HG02970 (cell line): ENCODE measurements around the gene PPP1R12A.
"Not testable (repeated sequence)": the region's sequence is repeated elsewhere in the genome, so short reads cannot be mapped to it uniquely, and the experiment has no call there.

ENCODE experiments used
- ATAC-seq: cut with Tn5 transposase; IDR thresholded peaks from one replicate; pipeline ENCODE4 v1.9.1; 2021; ENCODE audit warnings: mild to moderate bottlenecking, moderate library complexity, moderate number of reproducible peaks; ENCODE audit not compliant: unreplicated experiment, low FRiP score

PPP1R12A gene

GRCh38 chr12:79847417-79847816, 87.5 kb downstream of the PPP1R12A start:
- no peak for ATAC-seq

- no peak for ATAC-seq
Observed at GRCh38 chr12:79844693-79845092, 90.2 kb downstream of the PPP1R12A start.

- no peak for ATAC-seq
Observed at GRCh38 chr12:79843978-79844377, 90.9 kb downstream of the PPP1R12A start.

- ATAC-seq: no peak
Observed at GRCh38 chr12:79842630-79843029, 92.3 kb downstream of the PPP1R12A start.

- ATAC-seq: no peak
Observed at GRCh38 chr12:79841878-79842265, 93.0 kb downstream of the PPP1R12A start.

- no peak for ATAC-seq
Observed at GRCh38 chr12:79841248-79841877, 93.5 kb downstream of the PPP1R12A start.

- no peak for ATAC-seq
Observed at GRCh38 chr12:79838359-79838758, 96.5 kb downstream of the PPP1R12A start.

- no peak for ATAC-seq
Observed at GRCh38 chr12:79837575-79837974, 97.3 kb downstream of the PPP1R12A start.

- ATAC-seq: no peak
Observed at GRCh38 chr12:79835377-79835843, 99.5 kb downstream of the PPP1R12A start.

GRCh38 chr12:79834712-79835376, 100.1 kb downstream of the PPP1R12A start:
- no peak for ATAC-seq

GRCh38 chr12:79830440-79830839, 104.5 kb downstream of the PPP1R12A start:
- ATAC-seq: no peak

- ATAC-seq: no peak
Observed at GRCh38 chr12:79828924-79829323, 106.0 kb downstream of the PPP1R12A start.

GRCh38 chr12:79827484-79827883, 107.4 kb downstream of the PPP1R12A start:
- ATAC-seq: no peak

- no peak for ATAC-seq
Observed at GRCh38 chr12:79826267-79827128, 108.4 kb downstream of the PPP1R12A start.

GRCh38 chr12:79822475-79822874, 112.4 kb downstream of the PPP1R12A start:
- ATAC-seq: no peak

GRCh38 chr12:79818856-79819255, 116.0 kb downstream of the PPP1R12A start:
- ATAC-seq: no peak

GRCh38 chr12:79784366-79785065, 150.4 kb downstream of the PPP1R12A start:
- not testable (repeated sequence) for ATAC-seq

GRCh38 chr12:79782172-79782900, 152.6 kb downstream of the PPP1R12A start:
- ATAC-seq: no peak

- no peak for ATAC-seq
Observed at GRCh38 chr12:79778802-79779448, 156.0 kb downstream of the PPP1R12A start.
